H9 (cell line): ENCODE data around the gene AVPR2. TPM values are rescaled to one million over a fixed set of nuclear protein-coding genes. Genes with fewer than 3 reads are reported as not detected.

Experiments used
- DNase-seq: peaks from one replicate; pipeline ENCODE4 v3.0.0-alpha.2; 2017
- H2AFZ ChIP-seq: one replicate; pipeline ENCODE4 v1.6.1; 2013; ENCODE audit warnings: mild to moderate bottlenecking, low read length, control low read depth, moderate library complexity
- H2AK5ac ChIP-seq: 2 replicates; pipeline ENCODE4 v1.6.1; 2013; ENCODE audit warnings: low read length, control low read depth, mixed read lengths; ENCODE audit not compliant: insufficient read length
- H2BK120ac ChIP-seq: one replicate; pipeline ENCODE4 v1.6.1; 2013; ENCODE audit warnings: low read depth, mild to moderate bottlenecking, low read length, control low read depth, inconsistent platforms; ENCODE audit not compliant: poor library complexity, severe bottlenecking
- H2BK12ac ChIP-seq: 2 replicates; pipeline ENCODE4 v1.6.1; 2013; ENCODE audit warnings: low read length, control low read depth, mixed read lengths, low read depth; ENCODE audit not compliant: insufficient read length
- H2BK15ac ChIP-seq: 2 replicates; pipeline ENCODE4 v1.6.1; 2013; ENCODE audit warnings: low read depth, low read length, control low read depth
- H2BK20ac ChIP-seq: one replicate; pipeline ENCODE4 v1.6.1; 2013; ENCODE audit warnings: low read depth, mild to moderate bottlenecking, low read length, control low read depth, inconsistent platforms; ENCODE audit not compliant: poor library complexity, severe bottlenecking
- H2BK5ac ChIP-seq: 2 replicates; pipeline ENCODE4 v1.6.1; 2013; ENCODE audit warnings: low read length, control low read depth, mixed read lengths; ENCODE audit not compliant: insufficient read length
- H3K14ac ChIP-seq: 2 replicates; pipeline ENCODE4 v1.6.1; 2013; ENCODE audit warnings: low read length, control low read depth; ENCODE audit not compliant: insufficient read depth
- H3K18ac ChIP-seq: 2 replicates; pipeline ENCODE4 v1.6.1; 2013; ENCODE audit warnings: low read depth, mild to moderate bottlenecking, mixed read lengths, low read length, control low read depth; ENCODE audit not compliant: insufficient read length
- H3K23ac ChIP-seq: 2 replicates; pipeline ENCODE4 v1.6.1; 2013; ENCODE audit warnings: low read length, control low read depth, mixed read lengths, low read depth; ENCODE audit not compliant: insufficient read length
- H3K23me2 ChIP-seq: 2 replicates; pipeline ENCODE4 v1.6.1; 2013; ENCODE audit warnings: low read depth, mild to moderate bottlenecking, mixed read lengths, low read length, control low read depth; ENCODE audit not compliant: insufficient read length, poor library complexity, severe bottlenecking
- H3K27ac ChIP-seq: 2 replicates; pipeline ENCODE4 v1.5.1; 2013; ENCODE audit warnings: low read length, control low read depth, mixed read lengths, low read depth; ENCODE audit not compliant: insufficient read length
- H3K27me3 ChIP-seq: 2 replicates; pipeline ENCODE4 v1.6.1; 2013; ENCODE audit warnings: low read length, control low read depth, inconsistent platforms; ENCODE audit not compliant: insufficient read depth
- H3K4ac ChIP-seq: 2 replicates; pipeline ENCODE4 v1.6.1; 2013; ENCODE audit warnings: low read depth, mild to moderate bottlenecking, control low read depth, inconsistent platforms, low read length, moderate library complexity
- H3K4me1 ChIP-seq: 2 replicates; pipeline ENCODE4 v1.6.1; 2013; ENCODE audit warnings: low read length, control low read depth, inconsistent platforms; ENCODE audit not compliant: insufficient read depth
- H3K4me2 ChIP-seq: 2 replicates; pipeline ENCODE4 v1.6.1; 2013; ENCODE audit warnings: low read length, control low read depth, mixed read lengths; ENCODE audit not compliant: insufficient read length, insufficient read depth
- H3K56ac ChIP-seq: 2 replicates; pipeline ENCODE4 v1.6.1; 2013; ENCODE audit warnings: low read depth, mild to moderate bottlenecking, mixed read lengths, low read length, control low read depth; ENCODE audit not compliant: insufficient read length
- H3K79me1 ChIP-seq: 2 replicates; pipeline ENCODE4 v1.6.1; 2013; ENCODE audit warnings: low read depth, mild to moderate bottlenecking, moderate library complexity, low read length, control low read depth, inconsistent platforms; ENCODE audit not compliant: insufficient read depth, poor library complexity, severe bottlenecking
- H3K79me2 ChIP-seq: 2 replicates; pipeline ENCODE4 v1.6.1; 2013; ENCODE audit warnings: low read length, control low read depth, inconsistent platforms; ENCODE audit not compliant: insufficient read depth
- H3K9ac ChIP-seq: 2 replicates; pipeline ENCODE4 v1.6.1; 2013; ENCODE audit warnings: low read length, control low read depth, mixed read lengths; ENCODE audit not compliant: insufficient read length; ENCODE audit errors: extremely low read depth
- H3K9me3 ChIP-seq: one replicate; pipeline ENCODE4 v1.6.1; 2013; ENCODE audit warnings: low read depth, low read length, inconsistent platforms; ENCODE audit not compliant: control insufficient read depth
- H3T11ph ChIP-seq: one replicate; pipeline ENCODE4 v1.6.1; 2013; ENCODE audit warnings: mild to moderate bottlenecking, low read length, control low read depth, inconsistent platforms
- H4K20me1 ChIP-seq: one replicate; pipeline ENCODE4 v1.6.1; 2013; ENCODE audit not compliant: control insufficient read depth, insufficient read length, insufficient read depth
- H4K5ac ChIP-seq: 2 replicates; pipeline ENCODE4 v1.6.1; 2013; ENCODE audit warnings: low read depth, mild to moderate bottlenecking, mixed read lengths, low read length, control low read depth; ENCODE audit not compliant: insufficient read length
- H4K8ac ChIP-seq: replicated peaks from 2 replicates; pipeline ENCODE4 v1.6.1; 2013; ENCODE audit warnings: low read length, control low read depth, mixed read lengths, low read depth; ENCODE audit not compliant: insufficient read length
- H4K91ac ChIP-seq: 2 replicates; pipeline ENCODE4 v1.6.1; 2013; ENCODE audit warnings: low read depth, mild to moderate bottlenecking, moderate library complexity, mixed read lengths, low read length, control low read depth; ENCODE audit not compliant: insufficient read length
- H3K27ac Mint-ChIP-seq, 3 experiments: 2 replicates in 2 of 3; 3 replicates in 1 of 3; pipeline ENCODE4 v1.8.0; 2020 to 2021; ENCODE audit warnings: mixed read lengths in 3 of 3, mild to moderate bottlenecking in 1 of 3, moderate library complexity in 1 of 3
- H3K27me3 Mint-ChIP-seq: 2 replicates; pipeline ENCODE4 v1.8.0; 2021; ENCODE audit warnings: low read depth, mild to moderate bottlenecking, moderate library complexity, mixed read lengths
- H3K36me3 Mint-ChIP-seq, 3 experiments: 2 replicates in 2 of 3; 3 replicates in 1 of 3; pipeline ENCODE4 v1.8.0; 2020 to 2021; ENCODE audit warnings: low read depth in 3 of 3, mixed read lengths in 3 of 3; ENCODE audit not compliant: insufficient read depth in 1 of 3
- H3K4me1 Mint-ChIP-seq, 2 experiments: 2 replicates each; pipeline ENCODE4 v1.8.0; 2020; ENCODE audit warnings: mixed read lengths in 2 of 2
- H3K4me3 Mint-ChIP-seq, 2 experiments: 2 replicates in 1 of 2; 3 replicates in 1 of 2; pipeline ENCODE4 v1.8.0; 2020 to 2021; ENCODE audit warnings: mild to moderate bottlenecking in 2 of 2, mixed read lengths in 2 of 2, moderate library complexity in 1 of 2
- H3K9me3 Mint-ChIP-seq, 2 experiments: 2 replicates in 1 of 2; 3 replicates in 1 of 2; pipeline ENCODE4 v1.8.0; 2020; ENCODE audit warnings: mild to moderate bottlenecking in 2 of 2, mixed read lengths in 2 of 2, moderate library complexity in 1 of 2
- CTCF ChIP-seq: fragments of 200-600 bp; sonication (generic); conservative IDR thresholded peaks from 3 replicates; pipeline ENCODE4 v1.8.0; 2021; ENCODE audit warnings: antibody characterized with exemption, mild to moderate bottlenecking
- WGBS: extraction: QIAGEN DNeasy Blood & Tissue Kit; methylation state at CpG from one replicate; pipeline ENCODE4 v1.1.7; 2013; ENCODE audit warnings: missing lambda C conversion rate, low lambda C conversion rate, mixed read lengths; ENCODE audit not compliant: insufficient read length; ENCODE audit errors: extremely low coverage; 5-methylcytosine and 5-hydroxymethylcytosine counted together
- total RNA-seq: library from RNA; stranded (reverse); gene quantifications from 2 replicates; pipeline ENCODE4 v1.2.1, GENCODE V29; 2021

The AVPR2 gene
- total RNA-seq, 1 experiment from 2014 or later: not detected

- no CpG with 5 or more reads among the region's 13 CpGs for WGBS
- Mint-ChIP-seq H3K27ac (no peak overlapping the region), H3K4me3 (no peak overlapping the region), H3K4me1 (peaks cover 25 to 49% of the 10 kb centered on the region in 2 experiments), H3K36me3 (peaks cover 4 to 8% (median 8%) of the 10 kb centered on the region in 3 experiments; a peak in 6 of 7 replicates), H3K9me3 (peaks cover 48 to 71% of the 10 kb centered on the region in 2 experiments), H3K27me3 (peaks cover 31% of the 10 kb centered on the region)
- Histone ChIP-seq H2BK20ac (no peak overlapping the region), H3K56ac (no peak overlapping the region), H2BK15ac (no peak overlapping the region), H2AFZ (no peak overlapping the region), H2BK5ac (no peak overlapping the region), H3K14ac (no peak overlapping the region), H4K5ac (no peak overlapping the region), H4K20me1 (no peaks in the 10 kb centered on the region), H3K4ac (no peak overlapping the region), H2BK12ac (no peak overlapping the region), H3K79me2 (no peaks in the 10 kb centered on the region), H2AK5ac (no peak overlapping the region), H3K9ac (no peak overlapping the region), H3K79me1 (no peaks in the 10 kb centered on the region), H4K8ac (no peak overlapping the region), H3K4me2 (no peak overlapping the region), H4K91ac (no peak overlapping the region), H3K23me2 (peaks cover 7% of the 10 kb centered on the region), H3K27ac (no peak overlapping the region), H3K4me1 (no peaks in the 10 kb centered on the region), H3T11ph (no peak overlapping the region), H3K27me3 (no peaks in the 10 kb centered on the region), H2BK120ac (no peak overlapping the region), H3K9me3 (peaks cover 7% of the 10 kb centered on the region), H3K18ac (no peak overlapping the region), H3K23ac (no peak overlapping the region)
- TF ChIP-seq CTCF: no peak
- no peak for DNase-seq
Observed at GRCh38 chrX:153883163-153883843, 21.2 kb upstream of the AVPR2 start.
